PC-3 (cell line): ENCODE measurements around the gene NKX1-1. TPM values are rescaled to one million over a fixed set of nuclear protein-coding genes. Genes with fewer than 3 reads are reported as not detected.

Experiments used
- ATAC-seq: fragments of 200-7000 bp; cut with Tn5 transposase; 2 replicates; pipeline ENCODE4 v1.9.1; 2020; ENCODE audit warnings: mild to moderate bottlenecking, moderate library complexity
- BruUV-seq: library from RNA; stranded (reverse); fragments of 400-500 nt; replicated peaks from 2 replicates; lab custom pipeline; 2021; lab: Mats Ljungman, UMichigan
- CTCF ChIA-PET: fragments of 300-600 bp; sonication (Branson Sonifier 250); formaldehyde crosslinking; loops from one replicate; lab custom pipeline; 2022; ENCODE audit warnings: antibody characterized with exemption; lab: Charles Lee
- POLR2A ChIA-PET: fragments of 300-600 bp; sonication (Branson Sonifier 250); formaldehyde crosslinking; loops from one replicate; lab custom pipeline; 2022; ENCODE audit warnings: antibody characterized with exemption; ENCODE audit not compliant: unreplicated experiment; lab: Charles Lee
- DNase-seq: peaks from one replicate; pipeline ENCODE4 v3.0.0-alpha.2; 2015
- H2AFZ ChIP-seq: fragments of 300-600 bp; sonication (generic); 2 replicates; pipeline ENCODE4 v1.6.0; 2016; ENCODE audit warnings: antibody characterized with exemption, low read length
- H3F3A ChIP-seq: fragments of 300-600 bp; sonication (generic); one replicate; pipeline ENCODE4 v1.6.0; 2017; ENCODE audit warnings: antibody characterized with exemption, low read length, control low read depth, mild to moderate bottlenecking; ENCODE audit not compliant: unreplicated experiment
- H3K27ac ChIP-seq: fragments of 300-600 bp; sonication (generic); 2 replicates; pipeline ENCODE4 v1.5.1; 2016; ENCODE audit warnings: mild to moderate bottlenecking, low read length
- H3K27me3 ChIP-seq: fragments of 300-600 bp; sonication (generic); 2 replicates; pipeline ENCODE4 v1.6.1; 2016; ENCODE audit warnings: low read length, mixed read lengths
- H3K36me3 ChIP-seq: fragments of 300-600 bp; sonication (generic); 2 replicates; pipeline ENCODE4 v1.6.1; 2016; ENCODE audit warnings: low read depth, mixed run types, low read length, mixed read lengths
- H3K4me1 ChIP-seq: fragments of 300-600 bp; sonication (generic); 2 replicates; pipeline ENCODE4 v1.5.1; 2016; ENCODE audit warnings: low read length; ENCODE audit not compliant: insufficient read depth
- H3K4me2 ChIP-seq: fragments of 300-600 bp; sonication (generic); 2 replicates; pipeline ENCODE4 v1.6.0; 2016; ENCODE audit warnings: low read length
- H3K4me3 ChIP-seq: fragments of 300-600 bp; sonication (generic); 2 replicates; pipeline ENCODE4 v1.5.1; 2016; ENCODE audit warnings: mild to moderate bottlenecking, low read length, mixed read lengths
- H3K79me2 ChIP-seq: fragments of 300-600 bp; sonication (generic); 2 replicates; pipeline ENCODE4 v1.6.1; 2017; ENCODE audit warnings: low read length, mixed read lengths
- H3K9ac ChIP-seq: fragments of 300-600 bp; sonication (generic); 2 replicates; pipeline ENCODE4 v1.6.0; 2016; ENCODE audit warnings: mild to moderate bottlenecking, low read length
- H3K9me2 ChIP-seq: fragments of 300-600 bp; sonication (generic); replicated peaks from 2 replicates; pipeline ENCODE4 v1.6.1; 2016; ENCODE audit warnings: mixed run types, low read length, mixed read lengths
- H3K9me3 ChIP-seq: fragments of 300-600 bp; sonication (generic); 2 replicates; pipeline ENCODE4 v1.6.1; 2016; ENCODE audit warnings: low read length, mixed read lengths
- H4K20me1 ChIP-seq: fragments of 300-600 bp; sonication (generic); 2 replicates; pipeline ENCODE4 v1.6.1; 2016; ENCODE audit warnings: low read length, mixed read lengths
- EZH2 ChIP-seq: fragments of 300-600 bp; sonication (generic); IDR thresholded peaks from one replicate; pipeline ENCODE4 v1.6.1; 2017; ENCODE audit warnings: antibody characterized with exemption, mild to moderate bottlenecking, low read length; ENCODE audit not compliant: unreplicated experiment
- EZH2phosphoT487 ChIP-seq: fragments of 300-600 bp; sonication (generic); IDR thresholded peaks from 2 replicates; pipeline ENCODE4 v1.6.1; 2018; ENCODE audit warnings: mild to moderate bottlenecking, antibody characterized with exemption, low read length, borderline replicate concordance
- intact Hi-C: fragments of 100-400 bp; cut with micrococcal nuclease; formaldehyde crosslinking; loops from 2 replicates; pipeline ENCODE4 v1.9.0; 2023
- total RNA-seq: library from RNA; depleted of rRNA; stranded (reverse); fragments of >200 nt; gene quantifications from 2 replicates; pipeline ENCODE4 v1.2.3, GENCODE V29; 2014
- TF ChIP-seq, protein P1 (sequence below): fragments of 300-600 bp; sonication (generic); conservative IDR thresholded peaks from 2 replicates; pipeline ENCODE4 v1.5.1; 2017; ENCODE audit warnings: antibody characterized with exemption, low read depth, mild to moderate bottlenecking, low read length

Gene NKX1-1
- total RNA-seq, 1 experiment from 2014 or later: not detected

DNA sequence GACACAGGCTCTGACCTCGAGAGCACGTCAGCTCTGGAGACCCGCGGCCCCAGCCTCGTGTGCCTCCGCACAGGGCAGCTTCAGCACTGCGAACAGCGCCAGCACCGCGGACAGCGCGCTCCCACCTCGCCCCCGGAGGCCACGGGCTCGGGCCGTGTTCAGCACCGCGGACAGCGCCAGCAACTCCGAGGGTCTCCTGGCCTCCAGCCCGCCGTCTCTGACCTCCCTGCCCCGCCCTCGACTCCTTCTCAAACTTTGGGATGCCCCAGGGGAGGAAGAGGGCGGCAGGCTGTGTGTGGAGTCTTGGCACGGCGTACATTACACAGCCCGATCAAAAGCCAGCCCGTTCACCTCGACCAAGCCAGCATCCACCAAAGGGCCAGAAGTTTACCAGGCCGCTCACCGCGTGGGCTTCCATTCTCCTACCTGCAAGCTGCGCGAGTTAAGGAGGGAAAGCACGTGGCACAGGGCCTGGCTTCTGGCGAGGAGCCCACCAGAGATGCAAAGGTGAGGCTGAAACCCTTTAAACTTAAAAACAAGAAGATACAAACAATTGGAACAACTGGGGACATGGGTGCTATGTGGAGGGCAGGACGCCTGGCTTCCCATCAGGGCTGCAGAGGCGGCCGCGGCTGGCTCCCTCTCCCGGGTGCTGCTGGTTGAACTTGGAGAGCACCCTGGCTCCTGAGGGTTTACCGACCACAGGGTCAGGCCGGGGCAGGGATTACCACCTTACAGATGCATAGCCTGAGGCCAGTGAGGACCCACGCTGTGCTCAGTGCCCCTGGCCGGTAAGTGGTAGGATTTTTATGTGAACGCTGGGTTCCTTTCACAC lies 4.5 kb upstream of the NKX1-1 start:
- no TSS peak for BruUV-seq
- H3K27me3 ChIP-seq: no peaks in the 10 kb centered on the region
- no peak for TF ChIP-seq EZH2phosphoT487
- TF ChIP-seq EZH2: no peak
- TF ChIP-seq, protein P1, sequence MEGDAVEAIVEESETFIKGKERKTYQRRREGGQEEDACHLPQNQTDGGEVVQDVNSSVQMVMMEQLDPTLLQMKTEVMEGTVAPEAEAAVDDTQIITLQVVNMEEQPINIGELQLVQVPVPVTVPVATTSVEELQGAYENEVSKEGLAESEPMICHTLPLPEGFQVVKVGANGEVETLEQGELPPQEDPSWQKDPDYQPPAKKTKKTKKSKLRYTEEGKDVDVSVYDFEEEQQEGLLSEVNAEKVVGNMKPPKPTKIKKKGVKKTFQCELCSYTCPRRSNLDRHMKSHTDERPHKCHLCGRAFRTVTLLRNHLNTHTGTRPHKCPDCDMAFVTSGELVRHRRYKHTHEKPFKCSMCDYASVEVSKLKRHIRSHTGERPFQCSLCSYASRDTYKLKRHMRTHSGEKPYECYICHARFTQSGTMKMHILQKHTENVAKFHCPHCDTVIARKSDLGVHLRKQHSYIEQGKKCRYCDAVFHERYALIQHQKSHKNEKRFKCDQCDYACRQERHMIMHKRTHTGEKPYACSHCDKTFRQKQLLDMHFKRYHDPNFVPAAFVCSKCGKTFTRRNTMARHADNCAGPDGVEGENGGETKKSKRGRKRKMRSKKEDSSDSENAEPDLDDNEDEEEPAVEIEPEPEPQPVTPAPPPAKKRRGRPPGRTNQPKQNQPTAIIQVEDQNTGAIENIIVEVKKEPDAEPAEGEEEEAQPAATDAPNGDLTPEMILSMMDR: no peak

GRCh38 chr4:1409491-1410425 lies 3.5 kb upstream of the NKX1-1 start:
- ChIA-PET CTCF (no interaction called here), POLR2A (no interaction called here)
- Histone ChIP-seq H3K9me2 (no peaks in the 10 kb centered on the region), H3F3A (no peaks in the 10 kb centered on the region), H3K4me2 (no peak overlapping the region), H3K9me3 (no peaks in the 10 kb centered on the region), H4K20me1 (no peaks in the 10 kb centered on the region), H3K4me3 (no peak overlapping the region), H3K4me1 (no peaks in the 10 kb centered on the region), H3K9ac (no peak overlapping the region), H3K79me2 (no peaks in the 10 kb centered on the region), H2AFZ (no peak overlapping the region), H3K27ac (no peak overlapping the region), H3K36me3 (no peaks in the 10 kb centered on the region), H3K27me3 (no peaks in the 10 kb centered on the region)
- DNase-seq (no peak), ATAC-seq (no peak)
- no TSS peak for BruUV-seq
- intact Hi-C loops: no loop called here
- no peak for TF ChIP-seq EZH2phosphoT487

More for the DNA sequence above, 4.5 kb upstream of the NKX1-1 start:
- ChIA-PET POLR2A (no interaction called here), CTCF (no interaction called here)
- Histone ChIP-seq H3K27ac (no peak overlapping the region), H3K4me3 (no peak overlapping the region), H3K9me2 (no peaks in the 10 kb centered on the region), H3K9me3 (no peaks in the 10 kb centered on the region), H3K4me2 (no peak overlapping the region), H3K4me1 (no peaks in the 10 kb centered on the region), H3F3A (no peaks in the 10 kb centered on the region), H3K36me3 (no peaks in the 10 kb centered on the region), H3K79me2 (no peaks in the 10 kb centered on the region), H4K20me1 (no peaks in the 10 kb centered on the region), H2AFZ (no peak overlapping the region), H3K9ac (no peak overlapping the region)
- peak; percentile 28 for DNase-seq
- ATAC-seq: peak; percentile 37; the same call in 1 of the 2 replicates
- intact Hi-C loops: no loop called here

GRCh38 chr4:1409079-1409478 lies 2.8 kb upstream of the NKX1-1 start:
- Histone ChIP-seq H3K36me3 (no peaks in the 10 kb centered on the region), H3K9me2 (no peaks in the 10 kb centered on the region), H4K20me1 (no peaks in the 10 kb centered on the region), H2AFZ (no peak overlapping the region), H3K9ac (no peak overlapping the region), H3K27ac (no peak overlapping the region), H3K9me3 (no peaks in the 10 kb centered on the region), H3K4me2 (no peak overlapping the region), H3K4me3 (no peak overlapping the region), H3K27me3 (no peaks in the 10 kb centered on the region), H3F3A (no peaks in the 10 kb centered on the region), H3K4me1 (no peaks in the 10 kb centered on the region), H3K79me2 (no peaks in the 10 kb centered on the region)
- intact Hi-C loops: no loop called here
- BruUV-seq: no TSS peak
- ChIA-PET POLR2A (no interaction called here), CTCF (no interaction called here)
- TF ChIP-seq EZH2 (no peak), EZH2phosphoT487 (no peak)
- TF ChIP-seq, protein P1: no peak
- no peak for DNase-seq
- ATAC-seq: no peak
